ENCODE results near the gene EXOC4. TPM values are rescaled to one million over a fixed set of nuclear protein-coding genes. Genes with fewer than 3 reads are reported as not detected.
A peak's percentile ranks its signal among the peaks of the same experiment; 100 is the strongest.

The EXOC4 gene
- total and polyA plus RNA-seq, 2 donors from 2014 or later = 22.8 to 78.7 TPM

DNA sequence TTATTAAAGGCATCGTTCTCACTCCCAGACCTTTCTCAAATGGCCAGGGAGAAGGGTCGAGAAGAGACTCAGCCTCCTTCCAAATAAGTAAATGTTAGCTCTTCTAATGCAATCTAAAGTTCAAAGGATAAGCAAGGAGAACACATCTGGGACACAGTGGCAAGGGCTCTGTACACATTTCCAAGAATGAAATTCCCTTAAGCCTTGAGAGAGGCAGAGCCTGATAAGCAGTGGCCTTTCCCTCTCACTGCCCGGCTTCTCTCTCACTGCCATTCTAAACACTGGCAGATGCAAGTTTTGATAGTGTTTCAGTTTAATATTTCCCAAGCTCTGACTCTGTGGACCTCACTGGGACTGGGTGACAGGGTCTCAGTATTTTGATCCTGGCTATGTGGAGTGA, 35.1 kb upstream of the EXOC4 start:
- H3K4me3 ChIP-seq (ENCODE audit: low read length in 3 of 3) = no peak overlapping the region
- no peaks in the 10 kb centered on the region for H3K9me3 ChIP-seq (ENCODE audit: control insufficient read depth in 2 of 3, insufficient read depth in 1 of 3, low read length in 3 of 3)
- no peak overlapping the region for H3K9ac ChIP-seq (ENCODE audit: low read length in 3 of 3)
- intact Hi-C loops (cut with DNase I) = no loop called here
- no peaks in the 10 kb centered on the region for H3K36me3 ChIP-seq (ENCODE audit: control insufficient read depth in 2 of 3, insufficient read depth in 3 of 3, low read length in 3 of 3)
- TF ChIP-seq, protein P1, sequence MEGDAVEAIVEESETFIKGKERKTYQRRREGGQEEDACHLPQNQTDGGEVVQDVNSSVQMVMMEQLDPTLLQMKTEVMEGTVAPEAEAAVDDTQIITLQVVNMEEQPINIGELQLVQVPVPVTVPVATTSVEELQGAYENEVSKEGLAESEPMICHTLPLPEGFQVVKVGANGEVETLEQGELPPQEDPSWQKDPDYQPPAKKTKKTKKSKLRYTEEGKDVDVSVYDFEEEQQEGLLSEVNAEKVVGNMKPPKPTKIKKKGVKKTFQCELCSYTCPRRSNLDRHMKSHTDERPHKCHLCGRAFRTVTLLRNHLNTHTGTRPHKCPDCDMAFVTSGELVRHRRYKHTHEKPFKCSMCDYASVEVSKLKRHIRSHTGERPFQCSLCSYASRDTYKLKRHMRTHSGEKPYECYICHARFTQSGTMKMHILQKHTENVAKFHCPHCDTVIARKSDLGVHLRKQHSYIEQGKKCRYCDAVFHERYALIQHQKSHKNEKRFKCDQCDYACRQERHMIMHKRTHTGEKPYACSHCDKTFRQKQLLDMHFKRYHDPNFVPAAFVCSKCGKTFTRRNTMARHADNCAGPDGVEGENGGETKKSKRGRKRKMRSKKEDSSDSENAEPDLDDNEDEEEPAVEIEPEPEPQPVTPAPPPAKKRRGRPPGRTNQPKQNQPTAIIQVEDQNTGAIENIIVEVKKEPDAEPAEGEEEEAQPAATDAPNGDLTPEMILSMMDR (IDR thresholded peaks at IDR 0.05; ENCODE audit: borderline replicate concordance, extremely low read depth, insufficient read depth) = no peak
- no peak for FAIRE-seq
- no peaks in the 10 kb centered on the region for H3K27me3 ChIP-seq (ENCODE audit: control insufficient read depth, insufficient read depth, low read length)
- no peaks in the 10 kb centered on the region for H3K4me1 ChIP-seq (ENCODE audit: control insufficient read depth in 2 of 3, insufficient read depth in 2 of 3, low read depth in 1 of 3, low read length in 3 of 3)
- no peak overlapping the region for H3K27ac ChIP-seq (ENCODE audit: low read depth in 2 of 2, low read length in 2 of 2)
- no peak for DNase-seq

DNA sequence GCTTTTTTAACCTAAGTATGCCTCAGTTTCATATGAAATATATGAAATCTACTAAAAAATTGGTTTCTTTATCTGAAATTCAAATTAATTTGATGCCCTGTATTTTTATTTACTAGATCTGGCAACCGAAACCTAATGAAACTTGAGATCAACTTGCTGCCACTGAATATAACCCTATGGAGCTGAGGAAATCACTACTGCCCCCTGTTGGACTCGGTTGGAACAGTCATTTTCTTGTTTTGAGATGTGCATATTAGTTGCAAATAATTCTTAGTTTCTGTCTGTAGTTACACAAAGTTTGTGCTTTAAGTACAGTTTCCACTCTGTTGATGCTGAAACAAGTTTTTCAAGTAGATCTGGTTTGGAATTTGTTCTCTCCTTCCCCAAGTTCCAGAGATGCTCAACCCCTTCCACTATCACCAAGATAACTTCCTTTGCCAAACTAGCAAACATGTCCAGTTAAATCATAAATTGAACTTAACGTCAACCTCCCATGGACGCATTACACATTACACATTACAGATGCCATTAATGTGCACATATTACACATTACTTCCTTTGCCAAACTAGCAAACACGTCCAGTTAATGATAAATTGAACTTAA, 22.2 kb upstream of the EXOC4 start:
- no peaks in the 10 kb centered on the region for H3K4me1 ChIP-seq (ENCODE audit: control insufficient read depth in 2 of 3, insufficient read depth in 2 of 3, low read depth in 1 of 3, low read length in 3 of 3)
- no peaks in the 10 kb centered on the region for H3K9me3 ChIP-seq (ENCODE audit: control insufficient read depth in 2 of 3, insufficient read depth in 1 of 3, low read length in 3 of 3)
- no peak overlapping the region for H3K9ac ChIP-seq (ENCODE audit: low read length in 3 of 3)
- DNase-seq = peak in 3 of 5 donors; percentile 28 to 64 (median 47)
- H3K36me3 ChIP-seq (ENCODE audit: control insufficient read depth in 2 of 3, insufficient read depth in 3 of 3, low read length in 3 of 3) = no peaks in the 10 kb centered on the region
- H3K4me3 ChIP-seq (ENCODE audit: low read length in 3 of 3) = no peak overlapping the region
- intact Hi-C loops (cut with DNase I) = no loop called here
- FAIRE-seq = peak; percentile 60
- TF ChIP-seq, protein P1 (IDR thresholded peaks at IDR 0.05; ENCODE audit: borderline replicate concordance, extremely low read depth, insufficient read depth) = peak; percentile 80
- no peak overlapping the region for H3K27ac ChIP-seq (ENCODE audit: low read depth in 2 of 2, low read length in 2 of 2)
- H3K27me3 ChIP-seq (ENCODE audit: control insufficient read depth, insufficient read depth, low read length) = no peaks in the 10 kb centered on the region

DNA sequence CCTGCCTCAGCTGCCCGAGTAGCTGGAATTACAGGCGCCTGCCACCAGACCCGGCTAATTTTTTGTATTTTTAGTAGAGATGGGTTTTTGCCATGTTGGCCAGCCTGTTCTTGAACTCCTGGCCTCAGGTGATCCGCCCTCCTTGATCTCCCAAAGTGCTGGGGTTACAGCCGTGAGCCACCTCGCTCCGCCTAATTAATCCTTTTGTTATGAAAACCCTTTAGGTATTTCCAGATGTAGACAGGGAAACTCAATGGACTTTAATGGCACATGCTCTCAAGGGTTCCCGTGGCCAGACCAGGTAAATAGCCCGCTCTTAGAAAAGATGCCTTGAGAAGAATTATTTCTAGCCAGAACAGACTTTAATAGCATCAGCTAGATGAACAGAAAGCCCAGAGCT, 19.7 kb upstream of the EXOC4 start:
- intact Hi-C loops (cut with DNase I) = no loop called here
- TF ChIP-seq, protein P1 (IDR thresholded peaks at IDR 0.05; ENCODE audit: borderline replicate concordance, extremely low read depth, insufficient read depth) = no peak

More for the DNA sequence above, 19.7 kb upstream of the EXOC4 start:
- Histone ChIP-seq H3K4me3 (ENCODE audit: low read length in 3 of 3) (no peak overlapping the region), H3K36me3 (ENCODE audit: control insufficient read depth in 2 of 3, insufficient read depth in 3 of 3, low read length in 3 of 3) (no peaks in the 10 kb centered on the region), H3K27me3 (ENCODE audit: control insufficient read depth, insufficient read depth, low read length) (no peaks in the 10 kb centered on the region), H3K9me3 (ENCODE audit: control insufficient read depth in 2 of 3, insufficient read depth in 1 of 3, low read length in 3 of 3) (no peaks in the 10 kb centered on the region), H3K4me1 (ENCODE audit: control insufficient read depth in 2 of 3, insufficient read depth in 2 of 3, low read depth in 1 of 3, low read length in 3 of 3) (peaks cover 0 to 2% (median 0%) of the 10 kb centered on the region in 3 donors), H3K27ac (ENCODE audit: low read depth in 2 of 2, low read length in 2 of 2) (no peak overlapping the region), H3K9ac (ENCODE audit: low read length in 3 of 3) (no peak overlapping the region)
- FAIRE-seq (no peak), DNase-seq (no peak)

Measured in kidney (tissue), 14 donors.